GM19023 (cell line): ENCODE data around the gene HLF.
A peak's percentile ranks its signal among the peaks of the same experiment; 100 is the strongest.

Experiments
- ATAC-seq: cut with Tn5 transposase; IDR thresholded peaks from one replicate; pipeline ENCODE4 v1.9.1; 2021; ENCODE audit warnings: mild to moderate bottlenecking, moderate library complexity; ENCODE audit not compliant: unreplicated experiment

The HLF gene

DNA sequence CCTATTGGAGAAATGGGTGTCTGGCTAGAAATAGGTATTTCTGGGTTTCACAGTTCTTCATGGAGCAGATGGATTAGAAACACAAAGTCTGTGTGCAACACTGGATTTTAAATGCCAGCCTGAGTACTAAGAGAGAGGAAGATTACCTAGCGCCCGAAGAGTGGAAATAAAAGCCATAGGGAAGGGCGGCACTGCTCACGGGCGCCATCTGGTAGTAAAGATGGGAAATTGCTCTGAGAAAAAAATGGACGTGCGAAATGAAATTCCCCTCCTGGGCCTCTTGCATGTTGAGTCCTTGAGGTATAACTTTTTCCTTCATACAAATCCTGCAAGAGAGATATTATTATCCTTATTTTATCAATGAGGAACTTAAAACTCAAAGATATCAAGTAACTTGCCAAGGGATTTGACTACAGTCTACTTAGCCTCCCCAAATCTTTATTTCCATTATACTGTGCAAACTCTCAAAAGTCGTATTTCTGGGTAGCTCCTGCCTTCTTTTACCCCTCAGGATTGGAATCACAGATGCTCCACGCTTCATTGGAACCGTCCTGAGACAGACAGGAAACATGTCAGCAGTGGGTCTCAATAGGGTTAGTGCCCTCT lies 84.1 kb downstream of the HLF start:
- peak; percentile 67 for ATAC-seq

DNA sequence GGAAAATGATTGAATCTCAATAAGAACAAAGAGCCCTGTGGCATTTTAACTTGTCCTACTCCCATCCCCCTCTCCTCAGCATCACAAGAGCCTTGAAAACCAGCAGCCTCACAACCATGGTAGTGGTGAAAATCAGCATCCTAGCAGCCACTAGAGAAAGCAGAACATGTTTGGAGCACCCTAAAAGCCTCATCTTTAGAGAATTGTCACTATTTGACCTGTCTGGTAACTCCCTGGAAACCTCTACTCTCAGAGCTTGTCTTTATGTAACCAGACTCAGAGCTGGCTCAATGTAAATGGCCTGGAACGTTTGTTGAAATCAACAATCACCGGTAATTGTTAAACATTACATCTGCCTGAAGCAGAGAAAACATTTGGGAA lies 86.1 kb downstream of the HLF start:
- ATAC-seq: no peak

DNA sequence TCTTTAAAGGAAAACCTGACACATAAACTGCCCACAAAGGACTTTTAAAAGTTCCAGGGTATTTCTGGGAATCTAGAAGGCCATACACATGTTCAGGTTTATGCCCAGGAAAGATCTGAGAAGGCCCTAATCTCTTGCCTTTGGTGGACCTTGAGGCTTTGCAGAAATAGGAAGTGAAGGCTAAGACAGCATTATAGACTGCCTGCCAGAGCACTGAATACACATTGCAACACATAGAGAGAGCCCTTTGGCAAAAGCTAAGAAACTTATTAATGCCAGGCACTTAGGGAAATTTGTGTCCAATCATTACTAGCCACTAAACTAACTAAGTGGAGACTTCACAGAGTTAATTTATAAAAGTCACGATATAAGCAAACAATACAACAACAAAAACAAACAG lies 86.5 kb downstream of the HLF start:
- ATAC-seq: no peak

DNA sequence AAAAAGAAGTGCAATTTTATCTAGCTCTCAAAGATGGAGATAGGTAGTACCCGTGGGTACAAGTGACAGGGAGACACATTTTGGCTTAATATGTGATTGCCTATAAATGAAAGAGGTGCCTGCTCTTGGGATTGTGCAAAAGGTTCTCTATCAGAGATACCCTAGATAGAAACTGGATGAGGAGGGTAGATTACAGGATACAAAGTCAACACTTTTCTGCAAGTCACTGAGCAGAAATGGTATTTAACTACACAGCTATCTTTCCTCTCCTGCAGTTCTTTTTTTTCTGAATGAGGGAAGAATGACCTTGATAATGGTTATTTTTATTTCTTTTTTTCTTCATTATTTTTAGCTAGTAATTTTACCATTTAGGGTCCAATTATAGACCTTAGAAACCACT lies 89.2 kb downstream of the HLF start:
- no peak for ATAC-seq

DNA sequence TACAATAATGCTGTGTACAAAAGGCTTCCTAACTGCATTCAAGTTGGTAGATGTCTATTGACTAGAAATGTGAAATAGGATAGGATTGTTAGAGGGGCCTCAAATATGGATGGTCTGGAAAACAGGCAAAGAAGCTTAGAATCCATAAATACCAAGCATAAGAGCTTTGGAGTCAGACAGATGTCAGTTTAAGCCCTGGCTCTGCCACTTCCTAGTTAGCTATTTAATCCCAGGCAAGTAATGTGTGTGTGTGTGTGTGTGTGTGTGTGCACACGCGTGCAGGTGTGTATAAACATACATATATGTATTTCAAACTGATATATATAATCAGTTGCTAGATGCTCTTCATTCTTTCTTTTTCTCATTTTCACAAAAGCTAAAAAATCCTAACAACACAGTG lies 90.2 kb downstream of the HLF start:
- ATAC-seq: no peak

DNA sequence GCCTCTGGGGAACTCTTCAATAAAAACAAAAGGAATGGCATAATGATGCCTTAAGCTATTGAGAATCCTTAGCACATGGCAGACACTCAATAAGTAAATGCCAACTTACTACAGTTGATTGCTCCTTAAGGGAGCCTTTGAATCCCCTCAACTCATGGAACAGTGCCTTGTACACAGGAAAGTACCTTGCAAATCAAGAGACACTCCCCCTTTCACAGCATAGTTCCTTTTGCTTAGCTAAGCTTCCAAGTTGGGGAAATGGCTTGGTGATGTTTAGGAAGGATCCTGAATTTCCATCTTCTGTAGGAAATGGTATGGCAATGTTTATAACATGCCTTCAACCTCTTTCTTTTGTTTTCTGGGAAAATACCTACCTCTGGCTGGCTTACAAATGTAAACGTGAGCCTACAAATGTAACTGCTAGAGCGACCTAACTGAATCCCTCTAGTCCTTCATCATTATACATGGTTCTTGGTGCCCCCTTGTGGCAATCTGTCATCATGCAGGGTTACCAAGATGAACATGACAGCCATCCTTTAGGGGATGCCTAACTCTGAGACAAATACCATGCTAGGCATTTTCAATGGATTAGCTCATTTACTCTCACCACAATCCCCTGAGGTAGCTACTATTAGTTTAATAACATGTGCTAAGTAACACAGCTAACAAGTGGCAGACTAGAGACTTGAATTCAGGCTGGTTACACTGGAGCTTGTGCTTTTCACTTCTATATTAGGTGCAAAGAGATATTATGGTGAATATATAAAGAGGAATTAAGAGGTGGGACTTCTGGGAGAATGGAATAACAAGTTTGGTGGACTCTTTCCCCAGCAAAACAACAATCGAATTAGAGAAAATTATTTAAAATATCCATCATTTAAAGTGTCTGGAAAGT lies 91.9 kb downstream of the HLF start:
- ATAC-seq: peak; percentile 97

DNA sequence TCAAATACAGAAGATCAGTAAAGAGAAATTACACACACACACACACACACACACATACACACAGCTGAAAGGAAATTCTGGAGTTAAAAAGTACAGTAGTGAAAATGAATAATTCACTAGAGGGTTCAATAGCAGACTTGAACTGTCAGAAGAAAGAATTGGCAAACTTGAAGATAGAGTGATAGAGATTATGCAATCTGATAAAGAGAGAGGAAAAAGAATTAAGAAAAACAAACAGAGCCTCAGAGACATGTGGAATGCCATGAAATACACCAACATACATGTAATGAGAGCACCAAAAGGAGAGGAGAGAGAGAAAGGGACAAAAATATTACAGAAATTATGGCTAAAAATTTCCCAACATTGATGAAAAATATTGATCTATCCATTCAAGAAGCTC lies 96.2 kb downstream of the HLF start:
- no peak for ATAC-seq

DNA sequence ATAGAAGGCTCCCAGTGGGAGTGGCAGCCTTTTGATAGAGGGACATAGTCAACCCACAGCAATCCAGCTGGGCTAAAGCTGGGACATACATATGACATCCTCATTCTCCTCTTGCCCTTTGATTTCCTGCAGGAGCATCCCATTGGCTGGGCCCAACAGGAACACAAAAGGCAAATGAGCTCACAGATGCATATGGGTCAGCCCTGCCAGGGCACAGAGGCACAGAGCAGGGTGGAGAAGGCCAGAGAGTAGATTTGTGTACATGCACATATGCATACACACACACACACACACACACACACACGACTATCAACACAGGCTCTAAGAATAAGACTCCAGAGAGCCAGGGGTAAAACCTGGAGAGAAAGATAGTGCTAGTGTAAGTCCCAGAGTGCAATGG lies 98.3 kb downstream of the HLF start:
- no peak for ATAC-seq

DNA sequence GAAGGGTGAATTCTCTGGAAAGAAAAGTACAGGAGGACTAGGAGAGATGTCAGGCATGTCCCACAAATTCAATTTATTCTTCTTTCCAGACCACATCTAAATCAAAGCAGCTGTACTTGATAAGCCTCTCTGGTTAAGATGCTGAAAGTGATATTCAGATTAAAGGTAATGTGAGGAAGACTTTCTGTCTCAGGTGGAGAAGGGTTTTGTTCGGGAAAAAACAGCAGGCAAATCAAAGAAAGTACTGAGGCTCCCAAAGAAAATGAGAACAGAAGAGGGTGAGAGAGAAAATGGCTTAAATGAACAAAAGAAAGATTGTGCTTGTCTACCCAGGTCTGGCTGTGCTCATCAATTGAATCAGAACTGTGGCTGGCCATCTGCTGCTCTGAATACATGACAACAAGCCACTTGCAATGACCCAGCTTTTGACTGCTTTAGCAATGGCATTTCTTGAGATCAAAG lies 101.3 kb downstream of the HLF start:
- ATAC-seq: no peak

DNA sequence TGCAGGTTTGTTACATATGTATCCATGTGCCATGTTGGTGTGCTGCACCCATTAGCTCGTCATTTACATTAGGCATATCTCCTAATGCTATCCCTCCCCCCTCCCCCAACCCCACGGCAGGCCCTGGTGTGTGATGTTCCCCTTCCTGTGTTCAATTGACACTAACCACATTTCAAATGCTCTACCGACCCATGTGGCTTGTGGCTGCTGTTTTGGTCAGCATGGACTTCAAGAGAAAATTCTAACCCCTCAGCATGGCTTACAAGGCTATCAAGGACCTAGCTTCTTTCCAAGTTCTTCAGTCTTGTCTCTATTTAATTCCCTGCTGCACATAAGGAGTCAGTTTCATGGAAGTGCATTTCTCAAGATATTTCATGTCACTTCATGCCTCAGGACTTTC lies 103.9 kb downstream of the HLF start:
- ATAC-seq: no peak
